ENCODE results near the gene SYCE3. TPM values are rescaled to one million over a fixed set of nuclear protein-coding genes. Genes with fewer than 3 reads are reported as not detected.

Gene SYCE3
- total RNA-seq, 1 donor = not detected

- TF ChIP-seq CTCF (IDR thresholded peaks at IDR 0.05; ENCODE audit: extremely low read depth, low read depth, low read length) = peak; percentile 5
- Histone ChIP-seq H3K79me2 (ENCODE audit: insufficient read depth, low read length) (no peaks in the 10 kb centered on the region), H4K20me1 (ENCODE audit: insufficient read depth, low read length) (no peaks in the 10 kb centered on the region), H2AFZ (ENCODE audit: low read length) (no peak within 1 kb of the TSS), H3K27me3 (ENCODE audit: insufficient read depth, low read length) (peaks cover 53% of the 10 kb centered on the region), H3K27ac (ENCODE audit: low read depth, low read length) (no peak within 1 kb of the TSS), H3K4me2 (ENCODE audit: insufficient read depth, low read length) (no peak within 1 kb of the TSS), H3K9me3 (ENCODE audit: low read depth, low read length) (no peaks in the 10 kb centered on the region), H3K36me3 (ENCODE audit: insufficient read depth, low read length) (no peaks in the 10 kb centered on the region), H3K4me3 (ENCODE audit: insufficient read depth, low read length) (no peak within 1 kb of the TSS), H3K4me1 (ENCODE audit: insufficient read depth, low read length) (peaks cover 7% of the 10 kb centered on the region)
- peak; percentile 93 for DNase-seq (ENCODE audit: insufficient read length, low spot score, missing footprints)
Observed at GRCh38 chr22:50545522-50546325, 17.0 kb downstream of the SYCE3 start, which contains the start of gene KLHDC7B. KLHDC7B (plus strand) TSS chr22:50545899; CDS start chr22:50546244, 345 bp downstream.

GRCh38 chr22:50544746-50545253 is 17.9 kb downstream of the SYCE3 start:
- no peaks in the 10 kb centered on the region for H4K20me1 ChIP-seq (ENCODE audit: insufficient read depth, low read length)
- no peak for TF ChIP-seq CTCF (IDR thresholded peaks at IDR 0.05; ENCODE audit: extremely low read depth, low read depth, low read length)
- no peaks in the 10 kb centered on the region for H3K36me3 ChIP-seq (ENCODE audit: insufficient read depth, low read length)
- peak; percentile 79 for DNase-seq (ENCODE audit: insufficient read length, low spot score, missing footprints)
- no peaks in the 10 kb centered on the region for H3K9me3 ChIP-seq (ENCODE audit: low read depth, low read length)
- no peaks in the 10 kb centered on the region for H3K79me2 ChIP-seq (ENCODE audit: insufficient read depth, low read length)
- H3K4me1 ChIP-seq (ENCODE audit: insufficient read depth, low read length) = peaks cover 11% of the 10 kb centered on the region
- peaks cover 46% of the 10 kb centered on the region for H3K27me3 ChIP-seq (ENCODE audit: insufficient read depth, low read length)
- H2AFZ ChIP-seq (ENCODE audit: low read length) = peak overlapping the region; percentile 44
- H3K4me3 ChIP-seq (ENCODE audit: insufficient read depth, low read length) = peak overlapping the region; percentile 61
- no peak overlapping the region for H3K27ac ChIP-seq (ENCODE audit: low read depth, low read length)
- H3K4me2 ChIP-seq (ENCODE audit: insufficient read depth, low read length) = peak overlapping the region; percentile 78

GRCh38 chr22:50544078-50544745 is 18.5 kb downstream of the SYCE3 start:
- TF ChIP-seq CTCF (IDR thresholded peaks at IDR 0.05; ENCODE audit: extremely low read depth, low read depth, low read length) = peak; percentile 40
- peak; percentile 98 for DNase-seq (ENCODE audit: insufficient read length, low spot score, missing footprints)
- no peaks in the 10 kb centered on the region for H3K9me3 ChIP-seq (ENCODE audit: low read depth, low read length)
- no peaks in the 10 kb centered on the region for H3K36me3 ChIP-seq (ENCODE audit: insufficient read depth, low read length)
- H3K79me2 ChIP-seq (ENCODE audit: insufficient read depth, low read length) = no peaks in the 10 kb centered on the region
- peaks cover 15% of the 10 kb centered on the region for H3K4me1 ChIP-seq (ENCODE audit: insufficient read depth, low read length)
- H3K27me3 ChIP-seq (ENCODE audit: insufficient read depth, low read length) = peaks cover 45% of the 10 kb centered on the region
- peak overlapping the region; percentile 78 for H3K4me2 ChIP-seq (ENCODE audit: insufficient read depth, low read length)
- H3K27ac ChIP-seq (ENCODE audit: low read depth, low read length) = no peak overlapping the region
- H2AFZ ChIP-seq (ENCODE audit: low read length) = peak overlapping the region; percentile 44
- H3K4me3 ChIP-seq (ENCODE audit: insufficient read depth, low read length) = peak overlapping the region; percentile 61
- H4K20me1 ChIP-seq (ENCODE audit: insufficient read depth, low read length) = no peaks in the 10 kb centered on the region
